Iris pigment epithelial cell (primary cell): Measurements from ENCODE around the gene GOLGA1.
A peak's percentile ranks its signal among the peaks of the same experiment; 100 is the strongest.
"Not testable (repeated sequence)": the region's sequence is repeated elsewhere in the genome, so short reads cannot be mapped to it uniquely, and the experiment has no call there.

Source experiments
- DNase-seq: peaks from one replicate; pipeline ENCODE4 v3.0.0-alpha.2; 2011; ENCODE audit warnings: low read depth

Gene GOLGA1

DNA sequence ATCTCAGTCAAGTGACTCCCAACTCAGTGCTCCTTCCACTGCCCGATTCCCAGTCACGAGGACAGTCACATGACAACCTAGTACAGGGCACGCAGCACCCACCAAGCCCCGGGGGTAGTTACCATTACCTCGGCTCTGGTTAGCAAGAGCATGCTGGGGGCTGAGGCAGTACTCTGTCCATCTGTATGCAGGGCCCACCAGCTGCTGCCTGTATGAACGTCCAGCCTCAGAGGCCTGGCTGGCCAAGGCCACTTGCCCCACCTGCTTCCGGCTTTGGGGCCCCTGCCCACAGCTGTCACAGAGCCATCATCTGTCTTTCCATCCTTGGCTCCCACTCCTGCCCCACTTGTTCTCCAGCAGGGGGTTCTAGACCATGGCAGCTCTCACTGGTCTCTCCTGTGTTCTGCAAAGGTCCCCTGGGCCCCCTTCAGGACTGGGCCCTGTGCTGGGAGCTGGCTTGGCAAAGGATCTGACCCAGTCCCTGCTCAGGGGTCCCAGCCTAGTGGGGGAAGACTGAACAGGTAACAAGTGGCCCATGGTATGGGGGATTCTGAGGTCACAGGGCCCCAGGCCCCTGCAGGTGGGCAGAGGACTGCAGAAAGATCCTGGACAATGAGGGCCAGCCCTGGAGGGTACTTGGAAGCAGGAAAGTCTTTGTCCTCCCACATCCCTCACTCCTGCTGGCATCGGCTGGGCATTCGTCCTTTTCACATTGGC is 82.4 kb downstream of the GOLGA1 start:
- no peak for DNase-seq

DNA sequence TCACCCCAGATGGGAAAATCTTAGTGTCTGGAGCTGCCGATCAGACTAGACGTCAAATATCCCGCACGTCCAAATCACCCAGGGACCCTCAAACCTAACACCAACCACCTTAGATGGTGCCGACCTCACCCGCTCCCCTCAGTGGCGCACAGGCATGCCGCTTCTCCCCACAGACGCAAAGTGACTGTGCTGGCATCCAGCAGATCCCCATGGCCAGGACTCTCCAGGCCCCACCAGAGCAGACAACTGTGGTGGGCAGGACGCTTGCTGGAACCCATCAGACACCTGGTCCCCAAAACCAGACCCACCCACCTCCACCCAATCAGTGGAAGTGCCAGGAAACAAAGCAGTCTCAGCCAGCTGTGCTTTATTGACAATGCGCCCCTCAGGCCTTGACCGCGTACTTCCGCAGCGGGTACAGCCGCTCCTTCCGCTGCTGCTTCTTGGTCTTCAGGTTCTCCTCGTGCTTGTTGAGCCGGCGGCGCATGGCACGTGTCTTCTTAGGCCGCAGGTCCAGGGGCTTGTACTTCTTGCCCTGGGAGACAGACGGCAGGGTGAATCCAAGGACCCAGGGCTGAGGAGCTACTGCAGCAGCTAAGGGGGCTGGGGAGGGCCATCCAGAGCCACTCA is 83.2 kb downstream of the GOLGA1 start:
- no peak for DNase-seq

DNA sequence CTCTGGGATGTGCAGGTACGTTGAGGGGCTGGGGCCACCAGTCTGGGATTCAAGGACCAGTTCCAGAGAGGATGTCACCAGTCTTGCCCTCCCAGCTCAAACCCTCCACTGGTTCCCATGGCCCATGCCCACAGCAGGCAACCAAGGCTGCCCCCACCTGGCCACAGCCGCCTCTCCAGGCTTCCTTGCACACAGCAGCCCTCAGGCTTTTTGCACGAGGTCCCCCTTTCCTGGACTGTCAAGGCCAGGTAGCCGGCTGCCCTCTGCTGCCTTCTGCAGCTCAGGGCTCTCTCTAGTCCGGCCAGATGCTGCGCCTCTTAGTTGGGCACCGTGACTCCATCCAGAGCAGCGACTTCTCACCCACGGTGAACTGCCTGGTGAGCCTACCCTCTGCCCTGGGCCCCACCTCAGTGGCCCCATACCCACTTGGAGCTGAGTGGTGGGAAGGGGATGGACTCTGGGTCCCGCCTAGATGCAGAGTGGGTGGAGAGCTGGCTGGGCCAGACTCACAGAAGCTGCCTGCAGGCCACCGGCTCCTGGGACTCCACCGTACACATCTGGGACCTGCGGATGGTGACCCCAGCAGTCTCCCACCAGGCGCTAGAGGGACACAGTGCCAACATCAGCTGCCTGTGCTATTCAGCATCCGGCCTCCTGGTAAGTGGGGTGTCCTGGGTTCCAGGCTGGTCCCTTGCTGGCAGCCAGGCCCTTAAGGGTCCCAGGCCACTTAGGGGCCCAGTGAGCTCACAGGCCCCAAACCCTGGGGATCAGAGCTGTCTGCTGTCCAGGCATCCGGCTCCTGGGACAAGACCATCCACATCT is 84.7 kb downstream of the GOLGA1 start:
- DNase-seq = no peak

- DNase-seq = no peak
Observed at GRCh38 chr9:124855566-124855943, 85.3 kb downstream of the GOLGA1 start.

DNA sequence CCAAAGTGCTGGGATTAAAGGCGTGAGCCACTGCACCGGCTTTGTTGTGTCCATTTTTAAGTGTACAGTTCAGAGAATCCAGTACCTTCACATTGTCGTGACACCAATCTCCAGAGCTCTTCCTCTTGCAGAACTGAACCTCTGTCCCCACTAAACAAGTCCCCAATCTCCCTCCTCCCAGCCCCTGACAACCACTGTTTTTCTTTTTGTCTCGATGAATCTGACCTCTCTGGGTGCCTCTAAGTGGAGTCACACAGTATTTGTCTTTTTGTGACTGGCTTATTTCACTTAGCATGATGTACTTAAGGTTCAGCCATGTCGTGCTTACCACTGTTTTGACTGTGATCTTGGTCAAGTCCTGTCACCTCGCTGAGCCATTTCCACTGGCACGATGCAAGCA is 86.1 kb downstream of the GOLGA1 start:
- DNase-seq = no peak

GRCh38 chr9:124854161-124854560 is 86.7 kb downstream of the GOLGA1 start:
- no peak for DNase-seq

DNA sequence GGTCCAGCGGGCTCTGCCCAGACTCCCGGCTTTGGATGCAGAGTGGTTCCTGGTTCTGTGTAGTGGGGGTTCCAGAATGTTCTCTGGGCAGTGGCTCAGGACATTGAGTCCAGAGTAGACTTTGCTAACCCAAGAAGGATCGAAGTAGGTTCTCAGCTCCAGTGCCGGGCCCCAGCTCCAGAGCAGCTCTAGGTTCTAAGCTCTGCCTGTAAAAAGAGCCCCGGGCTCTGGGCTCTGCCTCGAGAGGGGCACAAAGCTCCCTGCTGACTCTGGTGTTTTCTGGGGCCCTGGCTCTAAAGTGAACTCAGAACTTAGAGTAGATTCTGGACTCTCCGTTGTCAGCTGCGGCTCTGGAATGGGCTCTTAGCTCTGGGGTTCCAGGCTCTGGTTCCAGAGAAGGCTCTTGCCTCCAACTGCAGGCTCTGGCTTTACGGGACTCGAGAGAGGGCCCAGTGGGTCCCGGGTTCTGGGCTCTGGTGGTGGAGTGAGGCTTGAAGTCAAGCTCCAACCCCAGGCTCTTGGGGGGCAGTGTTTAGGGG is 87.2 kb downstream of the GOLGA1 start:
- DNase-seq = no peak

- peak; percentile 66 for DNase-seq
Observed at GRCh38 chr9:124852829-124853531, 87.9 kb downstream of the GOLGA1 start, which contains the start of gene WDR38. WDR38 (plus strand) TSS chr9:124853460; CDS start chr9:124853532, 72 bp downstream.

- no peak for DNase-seq
Observed at GRCh38 chr9:124852121-124852828, 88.6 kb downstream of the GOLGA1 start.

- DNase-seq = peak; percentile 79
Observed at GRCh38 chr9:124849801-124850200, 91.1 kb downstream of the GOLGA1 start.

GRCh38 chr9:124846969-124847368 is 93.9 kb downstream of the GOLGA1 start:
- DNase-seq = no peak

DNA sequence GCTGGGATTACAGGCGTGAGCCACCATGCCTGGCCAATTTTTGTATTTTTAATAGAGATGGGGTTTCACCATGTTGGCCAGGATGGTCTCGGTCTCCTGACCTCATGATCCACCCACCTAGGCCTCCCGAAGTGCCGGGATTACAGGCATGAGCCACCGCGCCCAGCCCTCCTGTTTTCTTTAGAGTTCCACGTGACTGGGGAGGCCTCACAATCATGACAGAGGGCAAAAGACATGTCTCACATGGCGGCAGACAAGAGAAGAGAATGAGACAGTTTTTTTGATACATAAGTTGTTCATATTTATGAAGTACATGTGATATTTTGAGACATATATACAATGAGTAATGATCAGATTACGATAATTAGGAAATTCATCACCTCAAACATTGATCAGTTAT is 94.4 kb downstream of the GOLGA1 start:
- DNase-seq = not testable (repeated sequence)

DNA sequence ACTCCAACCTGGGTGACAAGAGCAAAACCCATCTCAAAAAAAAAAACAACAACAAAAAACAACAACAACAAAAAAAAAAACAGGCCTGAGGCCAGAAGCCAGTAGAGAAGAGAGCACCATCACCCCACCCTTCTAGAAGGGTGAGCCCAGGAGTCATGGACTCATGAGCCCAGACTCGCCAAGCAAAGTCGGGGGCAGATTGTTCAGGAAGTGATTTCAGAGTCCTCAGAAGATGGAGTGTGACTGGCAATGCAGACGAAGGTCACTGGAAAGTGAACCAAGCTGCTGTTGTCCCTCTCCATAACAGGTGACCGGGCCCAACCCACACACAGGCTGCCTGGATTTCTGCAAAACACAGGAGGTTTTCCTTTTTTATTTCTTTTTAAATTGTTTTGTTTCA is 96.6 kb downstream of the GOLGA1 start:
- DNase-seq = no peak

DNA sequence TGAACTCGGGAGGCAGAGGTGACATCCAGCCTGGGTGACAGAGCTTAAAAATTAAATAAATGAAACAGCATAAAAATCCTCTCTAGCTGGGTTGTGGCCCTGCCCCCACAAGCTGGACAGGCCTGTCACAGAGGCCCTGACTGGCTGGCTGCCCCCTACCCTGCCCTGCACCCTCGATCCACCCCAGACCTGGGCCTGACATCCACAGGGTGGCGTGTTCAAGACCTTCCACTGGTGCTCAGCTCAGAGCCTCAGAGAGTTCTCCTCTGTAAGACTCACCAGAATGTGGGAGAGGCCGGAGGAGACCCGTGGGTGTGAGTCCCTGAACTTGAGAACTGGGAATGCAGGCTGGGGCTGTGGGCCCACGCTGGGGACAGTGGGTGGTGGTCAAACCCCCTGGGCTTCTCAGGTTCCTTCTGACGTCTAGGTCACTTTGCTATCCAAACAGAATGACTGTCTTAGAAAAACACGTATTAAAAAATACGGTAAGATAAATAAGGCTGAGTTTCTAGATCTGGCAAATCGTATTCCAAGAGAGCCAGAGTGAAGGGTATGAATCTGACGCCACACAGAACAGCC is 97.3 kb downstream of the GOLGA1 start:
- DNase-seq = peak; percentile 60

DNA sequence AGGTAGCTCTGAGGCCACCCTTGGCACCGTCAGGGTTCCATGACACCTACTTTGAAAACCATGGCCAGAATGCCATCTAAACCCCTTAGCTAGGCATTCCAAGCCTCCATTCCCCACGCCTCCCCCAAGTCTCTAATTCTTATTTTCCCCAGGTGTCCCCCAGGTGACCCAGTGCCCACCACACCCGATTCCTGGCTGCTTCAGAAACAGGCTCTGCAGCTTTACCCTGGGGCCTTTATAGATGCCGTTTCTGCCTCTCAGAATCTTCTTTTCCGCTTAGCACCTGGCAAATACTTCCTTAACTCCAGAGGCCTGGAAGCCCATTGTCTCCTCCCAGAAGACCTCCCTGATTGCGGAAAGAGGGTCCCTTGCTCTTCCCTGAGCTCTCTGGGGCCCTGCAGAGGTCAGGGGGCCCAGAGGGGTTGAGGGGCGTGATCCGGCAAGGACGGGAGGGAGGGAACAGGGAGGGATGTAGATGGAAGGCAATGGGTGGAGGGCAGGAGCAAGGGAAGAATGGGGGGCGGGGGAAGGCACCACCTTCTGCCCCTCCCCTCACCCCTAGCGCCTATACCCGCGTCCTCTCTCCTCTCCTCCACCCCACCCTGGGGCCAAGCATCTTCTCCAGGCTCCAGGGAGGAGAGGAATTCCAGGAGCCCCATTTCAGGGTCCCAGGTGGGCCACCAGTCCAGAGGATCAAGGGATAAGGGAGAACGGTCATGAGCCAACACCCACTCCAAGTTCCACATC is 99.6 kb downstream of the GOLGA1 start:
- DNase-seq = no peak

DNA sequence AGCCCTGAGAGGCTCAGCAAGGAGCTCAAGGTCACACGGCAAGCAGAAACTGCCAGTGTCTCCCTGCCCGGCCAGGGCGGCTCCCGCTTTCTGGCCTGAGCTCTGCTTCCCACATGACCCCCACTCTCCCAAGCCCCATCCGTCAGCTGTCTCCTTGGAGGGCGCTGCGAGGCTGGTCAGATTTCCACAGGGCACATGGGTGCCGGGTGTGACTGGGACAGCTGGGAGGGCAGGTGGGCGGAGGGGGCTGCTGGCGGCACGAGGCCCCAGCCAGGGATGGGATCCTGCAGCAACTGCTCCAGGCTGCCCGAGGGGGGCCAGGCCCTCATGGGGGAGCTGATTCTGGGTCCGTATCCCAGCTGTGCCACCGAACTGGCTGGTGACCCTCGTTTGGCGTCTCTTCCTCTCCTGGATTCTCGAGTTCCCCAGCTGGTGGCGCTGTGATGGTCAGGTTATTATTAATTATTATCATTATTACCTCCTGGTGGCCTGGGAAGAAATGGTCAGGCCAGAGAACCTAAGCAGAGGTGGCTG is 100.5 kb downstream of the GOLGA1 start:
- no peak for DNase-seq

- DNase-seq = peak; percentile 28
Observed at GRCh38 chr9:124839612-124840299, 101.1 kb downstream of the GOLGA1 start.

DNA sequence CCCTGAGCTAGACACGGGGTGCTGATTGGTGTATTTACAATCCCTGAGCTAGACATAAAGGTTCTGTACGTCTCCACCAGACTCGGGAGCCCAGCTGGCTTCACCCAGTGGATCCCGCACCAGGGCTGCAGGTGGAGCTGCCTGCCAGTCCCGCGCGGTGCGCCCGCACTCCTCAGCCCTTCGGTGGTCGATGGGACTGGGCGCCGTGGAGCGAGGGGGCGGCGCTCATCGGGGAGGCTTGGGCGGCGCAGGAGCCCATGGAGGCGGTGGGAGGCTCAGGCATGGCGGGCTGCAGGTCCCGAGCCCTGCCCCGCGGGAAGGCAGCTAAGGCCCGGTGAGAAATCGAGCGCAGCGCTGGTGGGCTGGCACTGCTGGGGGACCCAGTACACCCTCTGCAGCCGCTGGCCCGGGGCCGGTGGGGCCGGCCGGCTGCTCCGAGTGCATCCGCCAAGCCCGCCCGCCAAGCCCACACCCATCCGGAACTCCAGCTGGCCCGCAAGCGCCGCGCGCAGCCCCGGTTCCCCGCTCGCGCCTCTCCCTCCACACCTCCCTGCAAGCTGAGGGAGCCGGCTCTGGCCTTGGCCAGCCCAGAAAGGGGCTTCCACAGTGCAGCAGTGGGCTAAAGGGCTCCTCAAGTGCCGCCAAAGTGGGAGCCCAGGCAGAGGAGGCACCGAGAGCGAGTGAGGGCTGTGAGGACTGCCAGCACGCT is 102.2 kb downstream of the GOLGA1 start:
- DNase-seq = not testable (repeated sequence)

GRCh38 chr9:124838132-124838531 is 102.8 kb downstream of the GOLGA1 start:
- not testable (repeated sequence) for DNase-seq
